Measurements from ENCODE around the gene DCTN2.

- TF ChIP-seq CTCF (IDR thresholded peaks at IDR 0.05) = no peak
- TF ChIP-seq POLR2A (IDR thresholded peaks at IDR 0.05) = no peak
These were observed 18.8 kb downstream of the DCTN2 start for GRCh38 chr12:57528176-57528575.
